ENCODE data around the gene OR10P1. TPM values are rescaled to one million over a fixed set of nuclear protein-coding genes. Genes with fewer than 3 reads are reported as not detected.
"Not testable (repeated sequence)": the region's sequence is repeated elsewhere in the genome, so short reads cannot be mapped to it uniquely, and the experiment has no call there.

OR10P1 gene, protein sequence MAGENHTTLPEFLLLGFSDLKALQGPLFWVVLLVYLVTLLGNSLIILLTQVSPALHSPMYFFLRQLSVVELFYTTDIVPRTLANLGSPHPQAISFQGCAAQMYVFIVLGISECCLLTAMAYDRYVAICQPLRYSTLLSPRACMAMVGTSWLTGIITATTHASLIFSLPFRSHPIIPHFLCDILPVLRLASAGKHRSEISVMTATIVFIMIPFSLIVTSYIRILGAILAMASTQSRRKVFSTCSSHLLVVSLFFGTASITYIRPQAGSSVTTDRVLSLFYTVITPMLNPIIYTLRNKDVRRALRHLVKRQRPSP
- total RNA-seq: not detected

DNA sequence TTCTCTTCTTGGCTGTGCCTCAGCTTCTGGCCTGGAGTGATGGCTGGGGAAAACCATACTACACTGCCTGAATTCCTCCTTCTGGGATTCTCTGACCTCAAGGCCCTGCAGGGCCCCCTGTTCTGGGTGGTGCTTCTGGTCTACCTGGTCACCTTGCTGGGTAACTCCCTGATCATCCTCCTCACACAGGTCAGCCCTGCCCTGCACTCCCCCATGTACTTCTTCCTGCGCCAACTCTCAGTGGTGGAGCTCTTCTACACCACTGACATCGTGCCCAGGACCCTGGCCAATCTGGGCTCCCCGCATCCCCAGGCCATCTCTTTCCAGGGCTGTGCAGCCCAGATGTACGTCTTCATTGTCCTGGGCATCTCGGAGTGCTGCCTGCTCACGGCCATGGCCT lies at the start of gene OR10P1:
Gene OR10P1, plus strand, starts transcription at position 40 of the 400 bp plus-strand sequence. Its CDS starts 0 bp downstream, at position 40.
- Histone ChIP-seq H3K4me1 (no peaks in the 10 kb centered on the region), H3K27ac (no peak within 1 kb of the TSS), H3K4me3 (no peak within 1 kb of the TSS), H3K27me3 (no peaks in the 10 kb centered on the region), H3K9me3 (no peaks in the 10 kb centered on the region), H3K36me3 (no peaks in the 10 kb centered on the region)
- TF ChIP-seq POLR2A (IDR thresholded peaks at IDR 0.05): no peak
- TF ChIP-seq, protein P1, sequence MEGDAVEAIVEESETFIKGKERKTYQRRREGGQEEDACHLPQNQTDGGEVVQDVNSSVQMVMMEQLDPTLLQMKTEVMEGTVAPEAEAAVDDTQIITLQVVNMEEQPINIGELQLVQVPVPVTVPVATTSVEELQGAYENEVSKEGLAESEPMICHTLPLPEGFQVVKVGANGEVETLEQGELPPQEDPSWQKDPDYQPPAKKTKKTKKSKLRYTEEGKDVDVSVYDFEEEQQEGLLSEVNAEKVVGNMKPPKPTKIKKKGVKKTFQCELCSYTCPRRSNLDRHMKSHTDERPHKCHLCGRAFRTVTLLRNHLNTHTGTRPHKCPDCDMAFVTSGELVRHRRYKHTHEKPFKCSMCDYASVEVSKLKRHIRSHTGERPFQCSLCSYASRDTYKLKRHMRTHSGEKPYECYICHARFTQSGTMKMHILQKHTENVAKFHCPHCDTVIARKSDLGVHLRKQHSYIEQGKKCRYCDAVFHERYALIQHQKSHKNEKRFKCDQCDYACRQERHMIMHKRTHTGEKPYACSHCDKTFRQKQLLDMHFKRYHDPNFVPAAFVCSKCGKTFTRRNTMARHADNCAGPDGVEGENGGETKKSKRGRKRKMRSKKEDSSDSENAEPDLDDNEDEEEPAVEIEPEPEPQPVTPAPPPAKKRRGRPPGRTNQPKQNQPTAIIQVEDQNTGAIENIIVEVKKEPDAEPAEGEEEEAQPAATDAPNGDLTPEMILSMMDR (IDR thresholded peaks at IDR 0.05): no peak
- no peak for DNase-seq

DNA sequence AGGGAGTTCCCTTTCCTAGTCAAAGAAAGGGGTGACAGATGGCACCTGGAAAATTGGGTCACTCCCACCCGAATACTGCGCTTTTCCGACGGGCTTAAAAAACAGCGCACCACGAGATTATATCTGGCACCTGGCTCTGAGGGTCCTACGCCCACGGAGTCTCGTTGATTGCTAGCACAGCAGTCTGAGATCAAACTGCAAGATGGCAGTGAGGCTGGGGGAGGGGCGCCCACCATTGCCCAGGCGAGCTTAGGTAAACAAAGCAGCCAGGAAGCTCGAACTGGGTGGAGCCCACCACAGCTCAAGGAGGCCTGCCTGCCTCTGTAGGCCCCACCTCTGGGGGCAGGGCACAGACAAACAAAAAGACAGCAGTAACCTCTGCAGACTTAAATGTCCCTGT lies 46.5 kb upstream of the OR10P1 start:
- not testable (repeated sequence) for H3K4me3 ChIP-seq, DNase-seq, H3K27me3 ChIP-seq, H3K9me3 ChIP-seq, H3K27ac ChIP-seq, H3K4me1 ChIP-seq, H3K36me3 ChIP-seq

DNA sequence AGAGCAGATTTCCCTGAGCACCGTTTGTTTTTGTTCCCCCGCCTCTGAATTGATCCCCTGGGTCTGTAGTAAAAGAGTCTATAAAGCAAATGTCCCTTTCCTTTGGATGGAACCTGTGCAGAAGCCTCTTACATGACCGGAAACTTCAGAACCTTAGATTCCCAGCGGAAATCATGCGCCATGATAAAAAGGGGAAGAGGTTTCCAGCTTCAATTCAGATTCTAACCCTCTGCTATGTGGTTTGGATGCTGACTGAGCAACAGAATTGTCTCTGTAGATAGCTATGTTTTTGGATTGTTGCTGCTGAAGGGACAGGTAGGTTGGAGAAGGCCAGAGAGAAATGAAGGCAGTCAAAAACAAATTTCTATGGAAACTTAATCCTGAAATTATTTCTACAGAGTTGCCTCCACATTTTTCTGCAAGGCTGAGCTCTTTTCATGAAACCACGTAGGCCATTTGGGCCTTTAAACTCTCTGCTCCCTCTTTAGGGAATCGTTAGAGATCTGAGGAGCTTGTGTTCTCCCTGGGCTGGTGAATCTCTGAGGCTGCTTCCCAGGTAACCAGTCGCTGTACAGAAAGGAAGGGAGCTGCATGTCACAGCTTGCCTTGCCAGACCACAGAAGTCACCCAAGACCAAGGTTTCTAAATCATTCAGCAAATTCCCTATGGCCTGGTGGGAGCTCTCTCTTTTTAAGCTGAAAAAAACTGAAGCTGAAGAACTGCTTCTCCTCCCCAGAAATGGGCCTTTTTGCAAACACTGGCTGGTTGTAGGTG lies 28.7 kb upstream of the OR10P1 start:
- no peak overlapping the region for H3K27ac ChIP-seq
- TF ChIP-seq POLR2A (IDR thresholded peaks at IDR 0.05): no peak
- TF ChIP-seq, protein P1 (IDR thresholded peaks at IDR 0.05): no peak
- H3K36me3 ChIP-seq: no peaks in the 10 kb centered on the region
- H3K4me3 ChIP-seq: no peak overlapping the region
- no peaks in the 10 kb centered on the region for H3K27me3 ChIP-seq
- H3K4me1 ChIP-seq: no peaks in the 10 kb centered on the region
- no peak for DNase-seq
- no peaks in the 10 kb centered on the region for H3K9me3 ChIP-seq

DNA sequence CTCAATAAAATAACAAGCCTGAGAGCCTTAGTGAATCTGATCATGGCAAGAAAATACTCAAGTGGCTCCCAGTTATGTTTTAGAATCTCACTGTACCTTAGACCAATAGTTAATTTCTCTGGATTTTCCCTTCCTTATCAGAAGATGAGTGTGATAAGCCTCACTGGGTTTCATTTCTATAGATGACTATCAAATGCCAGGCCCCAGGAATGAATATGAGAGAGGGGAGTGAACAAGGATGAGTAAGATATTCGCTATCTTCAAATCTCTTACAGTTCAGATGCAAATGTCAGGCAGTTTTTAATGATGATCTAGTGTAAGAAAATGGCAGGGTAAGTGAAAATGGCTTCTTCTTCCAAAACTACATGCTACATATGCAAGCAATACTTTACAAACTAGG lies 26.1 kb upstream of the OR10P1 start:
- no peak overlapping the region for H3K27ac ChIP-seq
- TF ChIP-seq POLR2A (IDR thresholded peaks at IDR 0.05): no peak
- TF ChIP-seq, protein P1 (IDR thresholded peaks at IDR 0.05): no peak
- no peak overlapping the region for H3K4me3 ChIP-seq
- no peaks in the 10 kb centered on the region for H3K27me3 ChIP-seq
- no peaks in the 10 kb centered on the region for H3K36me3 ChIP-seq
- no peaks in the 10 kb centered on the region for H3K4me1 ChIP-seq
- DNase-seq: no peak
- peaks cover 0 to 9% (median 0%) of the 10 kb centered on the region in 4 donors for H3K9me3 ChIP-seq

DNA sequence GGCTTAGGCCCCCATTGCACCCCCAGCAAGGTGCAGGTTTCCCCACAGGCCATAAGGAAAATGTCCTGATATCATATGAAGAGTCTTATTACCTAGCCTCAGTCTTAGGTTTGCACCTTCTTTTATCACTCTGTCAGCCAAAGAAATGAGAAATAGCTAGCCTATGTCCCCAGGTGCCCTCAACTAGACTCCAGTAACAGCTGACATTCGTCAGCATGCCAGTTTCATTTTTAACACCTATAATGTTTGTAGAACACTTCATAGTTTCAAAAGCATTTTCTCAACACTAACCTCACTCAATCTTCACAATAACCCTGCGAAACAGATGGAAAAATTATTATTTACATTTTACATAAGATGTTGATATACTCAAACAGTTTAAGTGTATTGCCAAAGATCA lies 24.0 kb upstream of the OR10P1 start:
- no peaks in the 10 kb centered on the region for H3K36me3 ChIP-seq
- no peak overlapping the region for H3K4me3 ChIP-seq
- no peaks in the 10 kb centered on the region for H3K27me3 ChIP-seq
- TF ChIP-seq POLR2A (IDR thresholded peaks at IDR 0.05): no peak
- TF ChIP-seq, protein P1 (IDR thresholded peaks at IDR 0.05): no peak
- no peaks in the 10 kb centered on the region for H3K4me1 ChIP-seq
- no peak for DNase-seq
- no peak overlapping the region for H3K27ac ChIP-seq
- peaks cover 0 to 9% (median 0%) of the 10 kb centered on the region in 4 donors for H3K9me3 ChIP-seq

DNA sequence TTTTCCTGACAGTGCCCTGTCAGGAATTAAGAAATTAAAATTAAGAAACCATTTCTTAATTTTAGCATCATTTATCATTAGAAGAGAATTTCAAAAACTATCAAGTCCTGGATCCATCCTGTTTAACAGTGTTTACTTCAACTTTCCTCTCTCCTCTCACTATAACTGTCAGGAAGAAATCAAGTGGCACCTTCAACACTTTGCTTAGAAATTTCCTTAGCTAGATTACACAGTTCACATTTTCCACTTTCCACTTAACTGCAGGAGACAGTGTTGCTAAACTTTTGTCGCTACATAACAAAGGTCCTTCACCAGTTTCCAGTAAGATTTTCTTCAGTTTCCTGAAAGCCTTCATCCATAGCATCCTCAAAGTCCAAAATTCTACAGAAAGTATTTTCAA lies 21.9 kb upstream of the OR10P1 start:
- Histone ChIP-seq H3K36me3 (no peaks in the 10 kb centered on the region), H3K27ac (no peak overlapping the region), H3K9me3 (peaks cover 0 to 9% (median 0%) of the 10 kb centered on the region in 4 donors), H3K4me1 (no peaks in the 10 kb centered on the region), H3K4me3 (no peak overlapping the region), H3K27me3 (no peaks in the 10 kb centered on the region)
- DNase-seq: no peak
- TF ChIP-seq, protein P1 (IDR thresholded peaks at IDR 0.05): no peak
- no peak for TF ChIP-seq POLR2A (IDR thresholded peaks at IDR 0.05)

Measured in Peyer's patch (tissue), 4 donors.